K562 (cell line): ENCODE data around the gene DBH. TPM values are rescaled to one million over a fixed set of nuclear protein-coding genes. Genes with fewer than 3 reads are reported as not detected.

Source experiments
- ATAC-seq: fragments of 200-7000 bp; cut with Tn5 transposase; 3 replicates; pipeline ENCODE4 v1.9.1; 2020; ENCODE audit warnings: moderate library complexity
- BruUV-seq: library from RNA; stranded (reverse); fragments of 400-500 nt; replicated peaks from 2 replicates; lab custom pipeline; 2021; lab: Mats Ljungman, UMichigan
- CTCF ChIA-PET: fragments of 300-600 bp; formaldehyde crosslinking; extraction: SDS; loops from one replicate; lab custom pipeline; 2021; ENCODE audit warnings: low intra/inter-chr PET ratio; lab: Yijun Ruan, JAX
- POLR2A ChIA-PET: fragments of 300-600, 350-650 bp; sonication (Branson Sonifier 250); formaldehyde crosslinking; extraction: SDS; loops from one replicate; lab custom pipeline; 2021; ENCODE audit warnings: antibody characterized with exemption, inconsistent platforms; lab: Yijun Ruan, JAX
- DNase-seq, 4 experiments: peaks; one replicate each; pipeline versions ENCODE4 v3.0.0 to v3.0.0-alpha.2; 2011 to 2018; ENCODE audit warnings: low spot score in 3 of 4, mixed read lengths in 3 of 4; ENCODE audit errors: extremely low read depth in 1 of 4
- FAIRE-seq: peaks from 2 replicates; lab custom pipeline; 2011; peaks lifted over from hg19 to GRCh38; lab: Jason Lieb, UNC
- H2AFZ ChIP-seq: 2 replicates; pipeline ENCODE4 v1.6.0; 2011; ENCODE audit warnings: low read depth, low read length, control low read depth, inconsistent platforms
- H3K27ac ChIP-seq: fragments of 200-600 bp; 3 replicates; pipeline ENCODE4 v1.8.0; 2011; ENCODE audit warnings: low read depth, mild to moderate bottlenecking, control low read depth, inconsistent platforms, low read length, moderate library complexity, mixed read lengths; ENCODE audit errors: extremely low read depth
- H3K27me3 ChIP-seq, 2 experiments: fragments of 300-600 bp in 1 of 2; 2 replicates in 1 of 2; 3 replicates in 1 of 2; pipeline versions ENCODE4 v1.6.0 to v1.8.0; 2011; ENCODE audit warnings: inconsistent platforms in 2 of 2, low read length in 2 of 2, mild to moderate bottlenecking in 1 of 2, mixed read lengths in 1 of 2, moderate library complexity in 1 of 2; ENCODE audit not compliant: control insufficient read depth in 2 of 2, insufficient read depth in 2 of 2
- H3K36me3 ChIP-seq: fragments of 300-600 bp; 3 replicates; pipeline ENCODE4 v1.8.0; 2011; ENCODE audit warnings: mild to moderate bottlenecking, low read length, inconsistent platforms; ENCODE audit not compliant: control insufficient read depth, insufficient read depth
- H3K4me1 ChIP-seq, 2 experiments: fragments of 200-600 bp in 1 of 2; replicated peaks in 1 of 2; 2 replicates in 1 of 2; 3 replicates in 1 of 2; pipeline versions ENCODE4 v1.5.1 to v1.8.0; 2011; ENCODE audit warnings: inconsistent platforms in 2 of 2, low read length in 2 of 2, mild to moderate bottlenecking in 1 of 2, mixed read lengths in 1 of 2, moderate library complexity in 1 of 2; ENCODE audit not compliant: control insufficient read depth in 2 of 2, insufficient read depth in 2 of 2
- H3K4me2 ChIP-seq: 2 replicates; pipeline ENCODE4 v1.6.1; 2011; ENCODE audit warnings: low read length, control low read depth, inconsistent platforms, mixed read lengths; ENCODE audit not compliant: insufficient read depth
- H3K4me3 ChIP-seq: fragments of 200-600 bp; sonication (generic), shearing (Covaris generic); 2 replicates; pipeline ENCODE4 v1.5.1; 2016; ENCODE audit warnings: control low read depth, inconsistent platforms
- H3K79me2 ChIP-seq: fragments of 200-600 bp; 3 replicates; pipeline ENCODE4 v1.8.0; 2011; ENCODE audit warnings: low read length, inconsistent platforms; ENCODE audit not compliant: control insufficient read depth, insufficient read depth
- H3K9ac ChIP-seq, 2 experiments: 2 replicates each; pipeline versions ENCODE4 v1.6.0 to v1.6.1; 2011; ENCODE audit warnings: low read depth in 2 of 2, low read length in 2 of 2, control low read depth in 1 of 2, inconsistent platforms in 1 of 2, mild to moderate bottlenecking in 1 of 2, mixed read lengths in 1 of 2; ENCODE audit not compliant: insufficient read depth in 1 of 2
- H3K9me1 ChIP-seq: one replicate; pipeline ENCODE4 v1.6.0; 2011; ENCODE audit warnings: inconsistent platforms, mild to moderate bottlenecking, low read length, moderate library complexity; ENCODE audit not compliant: control insufficient read depth, insufficient read depth
- H3K9me3 ChIP-seq: replicated peaks from 2 replicates; pipeline ENCODE4 v1.5.1; 2011; ENCODE audit warnings: low read depth, low read length, inconsistent platforms; ENCODE audit not compliant: control insufficient read depth, insufficient read depth
- H4K20me1 ChIP-seq: replicated peaks from 2 replicates; pipeline ENCODE4 v1.6.1; 2011; ENCODE audit warnings: low read length, inconsistent platforms, mixed read lengths; ENCODE audit not compliant: control insufficient read depth, insufficient read depth
- DACH1 ChIP-seq: fragments of 450-650 bp; IDR thresholded peaks from 2 replicates; pipeline ENCODE4 v1.6.1; 2018; ENCODE audit not compliant: partially characterized antibody
- PTBP1 ChIP-seq: fragments of 200-400 bp; formaldehyde crosslinking; IDR thresholded peaks from 2 replicates; pipeline ENCODE4 v1.6.1; 2017; ENCODE audit warnings: low read depth, low read length
- SMARCA5 ChIP-seq: fragments of 450-650 bp; IDR thresholded peaks from 2 replicates; pipeline ENCODE4 v1.6.1; 2016
- XRCC4 ChIP-seq: IDR thresholded peaks from one replicate; pipeline ENCODE4 v1.6.1; 2011; ENCODE audit not compliant: insufficient read depth, insufficient read length; ENCODE audit errors: extremely low read depth
- ZNF124 ChIP-seq: sonication (generic); formaldehyde crosslinking; IDR thresholded peaks from 2 replicates; pipeline ENCODE4 v1.8.1; 2022; ENCODE audit warnings: missing genetic modification reagents
- ZNF324 ChIP-seq: fragments of 250-450 bp; sonication (Bioruptor Pico); IDR thresholded peaks from 2 replicates; pipeline ENCODE4 v1.4.0; 2020; ENCODE audit warnings: mild to moderate bottlenecking
- ZNF384 ChIP-seq: IDR thresholded peaks from 2 replicates; pipeline ENCODE4 v1.6.1; 2012; ENCODE audit warnings: low read depth, low read length, improper control_type of control experiment
- WGBS: fragments of 100-300 bp; shearing (Covaris generic); methylation state at CpG from one replicate; pipeline ENCODE4 v1.1.6; 2016; ENCODE audit warnings: low coverage, mixed read lengths; ENCODE audit not compliant: insufficient coverage; ENCODE audit errors: missing lambda C conversion rate; 5-methylcytosine and 5-hydroxymethylcytosine counted together
- in situ Hi-C: fragments of 300-500 bp; cut with MboI; formaldehyde crosslinking; loops from 4 replicates; pipeline ENCODE4 v1.15.0; 2018; ENCODE audit warnings: inconsistent platforms, mixed read lengths
- intact Hi-C: fragments of 100-400 bp; cut with micrococcal nuclease; formaldehyde crosslinking; loops from 2 replicates; pipeline ENCODE4 v1.14.2; 2022
- polyA plus RNA-seq, 8 experiments: library from polyadenylated mRNA; depleted of rRNA in 4 of 8; stranded (reverse) in 5 of 8; unstranded in 3 of 8; fragments of >200 nt; fragmentation: Nextera tagmentation in 2 of 8; fragmentation: Illumina TruSeq in 1 of 8; extraction: Ambion mirVana in 2 of 8; extraction: Trizol in 1 of 8; gene quantifications; 2 replicates each; pipeline versions ENCODE4 v1.2.1 to v1.2.3, GENCODE V29; 2011 to 2014; ENCODE audit warnings: inconsistent platforms in 1 of 8, missing spikeins in 1 of 8
- total RNA-seq, 7 experiments: library from RNA; depleted of rRNA in 6 of 7; stranded (reverse); fragments of >200 nt in 6 of 7; fragmentation: Illumina TruSeq in 2 of 7; extraction: Trizol in 2 of 7; gene quantifications; 2 replicates each; pipeline versions ENCODE4 v1.2.1 to v1.2.3, GENCODE V29; 2011 to 2021; ENCODE audit warnings: low replicate concordance in 1 of 7
- TF ChIP-seq, protein P1 (sequence below), 2 experiments: fragments of 450-650 bp; IDR thresholded peaks; 2 replicates each; pipeline ENCODE4 v1.6.1; 2016; ENCODE audit warnings: mild to moderate bottlenecking in 2 of 2, borderline replicate concordance in 1 of 2, low read depth in 1 of 2, moderate library complexity in 1 of 2
- TF ChIP-seq, protein P2 (sequence below), 2 experiments: fragments of 450-650 bp in 1 of 2; IDR thresholded peaks; 2 replicates each; pipeline ENCODE4 v1.6.1; 2011 to 2017; ENCODE audit warnings: low read depth in 2 of 2, antibody characterized with exemption in 1 of 2, borderline replicate concordance in 1 of 2, low read length in 1 of 2, mild to moderate bottlenecking in 1 of 2, mixed read lengths in 1 of 2; ENCODE audit not compliant: control insufficient read depth in 1 of 2
- TF ChIP-seq, protein P3 (sequence below): sonication (generic); formaldehyde crosslinking; IDR thresholded peaks from 2 replicates; pipeline ENCODE4 v1.8.0; 2022; ENCODE audit warnings: mild to moderate bottlenecking, missing genetic modification reagents

Gene DBH
- total and polyA plus RNA-seq, 9 of the 15 experiments (the other 6 are each of a cell fraction or from before 2014, with no cell fraction given) = not detected

DNA sequence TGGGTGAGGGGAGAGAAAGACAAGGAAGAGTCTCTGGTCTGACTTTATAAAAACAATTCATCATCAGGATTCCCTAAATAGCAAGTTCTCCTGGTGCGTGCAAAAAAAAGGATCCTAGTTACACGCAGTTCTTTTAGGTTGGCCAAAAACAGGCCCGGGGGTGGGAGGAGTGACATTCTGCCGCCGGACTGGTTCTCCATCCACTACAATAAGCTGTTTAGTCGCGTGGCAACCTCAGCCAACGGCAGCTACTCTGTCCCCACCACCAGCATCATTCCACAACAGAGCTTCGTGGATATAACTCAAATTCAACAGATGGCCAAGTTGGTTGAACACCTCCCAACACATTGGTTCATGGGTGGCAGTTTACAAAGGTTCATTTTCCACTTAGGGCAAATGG is 24.1 kb upstream of the DBH start:
- WGBS = under 1% methylated on average over 9 of the region's 9 CpGs
- ATAC-seq (no peak), DNase-seq (no peak), FAIRE-seq (no peak)
- Histone ChIP-seq H3K27ac (no peak overlapping the region), H3K27me3 (peaks cover 11 to 48% of the 10 kb centered on the region in 2 experiments; a peak in 4 of 5 replicates), H3K36me3 (no peaks in the 10 kb centered on the region), H3K9me3 (no peaks in the 10 kb centered on the region), H3K79me2 (no peaks in the 10 kb centered on the region), H4K20me1 (peaks cover 22% of the 10 kb centered on the region), H3K9me1 (no peaks in the 10 kb centered on the region), H3K4me2 (no peak overlapping the region), H3K4me3 (no peak overlapping the region), H2AFZ (no peak overlapping the region), H3K4me1 (peaks cover 0 to 9% of the 10 kb centered on the region in 2 experiments; a peak in 2 of 5 replicates), H3K9ac (no peak overlapping the region)
- in situ Hi-C loops (no loop called here), intact Hi-C loops (no loop called here)
- POLR2A ChIA-PET = no interaction called here
- CTCF ChIA-PET = no interaction called here
- BruUV-seq = no TSS peak
- no peak for TF ChIP-seq DACH1
- TF ChIP-seq, protein P1, sequence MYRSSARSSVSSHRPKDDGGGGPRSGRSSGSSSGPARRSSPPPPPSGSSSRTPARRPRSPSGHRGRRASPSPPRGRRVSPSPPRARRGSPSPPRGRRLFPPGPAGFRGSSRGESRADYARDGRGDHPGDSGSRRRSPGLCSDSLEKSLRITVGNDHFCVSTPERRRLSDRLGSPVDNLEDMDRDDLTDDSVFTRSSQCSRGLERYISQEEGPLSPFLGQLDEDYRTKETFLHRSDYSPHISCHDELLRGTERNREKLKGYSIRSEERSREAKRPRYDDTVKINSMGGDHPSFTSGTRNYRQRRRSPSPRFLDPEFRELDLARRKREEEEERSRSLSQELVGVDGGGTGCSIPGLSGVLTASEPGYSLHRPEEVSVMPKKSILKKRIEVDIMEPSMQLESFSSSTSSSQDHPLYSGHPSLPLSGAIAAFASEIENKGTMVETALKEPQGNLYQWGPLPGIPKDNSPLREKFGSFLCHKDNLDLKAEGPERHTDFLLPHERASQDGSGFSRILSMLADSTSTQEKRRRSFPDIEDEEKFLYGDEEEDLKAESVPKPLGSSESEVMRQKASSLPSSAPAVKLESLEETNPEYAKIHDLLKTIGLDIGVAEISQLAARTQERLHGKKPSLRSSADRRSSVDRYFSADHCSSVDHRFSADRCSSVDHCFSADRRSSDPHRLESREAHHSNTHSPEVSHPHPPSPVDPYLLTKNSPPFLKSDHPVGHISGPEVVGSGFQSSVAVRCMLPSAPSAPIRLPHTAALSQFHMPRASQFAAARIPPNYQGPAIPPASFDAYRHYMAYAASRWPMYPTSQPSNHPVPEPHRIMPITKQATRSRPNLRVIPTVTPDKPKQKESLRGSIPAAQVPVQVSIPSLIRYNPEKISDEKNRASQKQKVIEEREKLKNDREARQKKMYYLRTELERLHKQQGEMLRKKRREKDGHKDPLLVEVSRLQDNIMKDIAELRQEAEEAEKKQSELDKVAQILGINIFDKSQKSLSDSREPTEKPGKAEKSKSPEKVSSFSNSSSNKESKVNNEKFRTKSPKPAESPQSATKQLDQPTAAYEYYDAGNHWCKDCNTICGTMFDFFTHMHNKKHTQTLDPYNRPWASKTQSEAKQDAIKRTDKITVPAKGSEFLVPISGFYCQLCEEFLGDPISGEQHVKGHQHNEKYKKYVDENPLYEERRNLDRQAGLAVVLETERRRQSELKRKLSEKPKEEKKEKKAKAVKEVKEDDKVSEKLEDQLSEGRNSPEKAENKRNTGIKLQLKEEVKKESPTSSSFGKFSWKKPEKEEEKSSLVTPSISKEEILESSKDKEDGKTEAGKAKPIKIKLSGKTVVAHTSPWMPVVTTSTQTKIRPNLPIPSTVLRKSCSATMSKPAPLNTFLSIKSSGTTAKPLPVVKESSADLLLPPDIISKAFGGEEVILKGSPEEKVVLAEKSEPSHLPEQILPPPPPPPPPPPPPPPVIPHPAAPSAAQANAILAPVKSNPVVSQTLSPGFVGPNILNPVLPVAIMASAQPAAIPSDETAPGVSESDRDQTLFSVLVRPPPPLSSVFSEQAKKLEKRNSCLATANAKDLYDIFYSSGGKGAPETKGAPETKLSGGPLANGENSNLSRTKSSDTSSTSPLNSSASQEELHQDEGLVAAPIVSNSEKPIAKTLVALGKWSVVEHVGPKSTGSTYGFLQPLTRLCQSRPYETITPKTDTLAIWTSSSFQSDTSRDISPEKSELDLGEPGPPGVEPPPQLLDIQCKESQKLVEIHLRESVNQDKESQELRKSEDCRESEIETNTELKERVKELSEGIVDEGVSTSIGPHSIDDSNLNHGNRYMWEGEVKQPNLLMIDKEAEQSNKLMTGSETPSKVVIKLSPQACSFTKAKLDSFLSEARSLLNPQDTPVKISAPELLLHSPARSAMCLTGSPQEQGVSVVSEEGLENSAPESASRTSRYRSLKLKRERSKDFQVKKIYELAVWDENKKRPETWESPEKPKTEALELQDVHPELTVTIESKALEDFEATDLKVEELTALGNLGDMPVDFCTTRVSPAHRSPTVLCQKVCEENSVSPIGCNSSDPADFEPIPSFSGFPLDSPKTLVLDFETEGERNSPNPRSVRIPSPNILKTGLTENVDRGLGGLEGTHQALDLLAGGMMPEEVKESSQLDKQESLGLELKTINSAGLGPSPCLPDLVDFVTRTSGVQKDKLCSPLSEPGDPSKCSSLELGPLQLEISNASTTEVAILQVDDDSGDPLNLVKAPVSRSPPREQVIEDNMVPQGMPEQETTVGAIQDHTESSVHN (IDR thresholded peaks at IDR 0.05; ENCODE audit: borderline replicate concordance in 1 of 2, low read depth in 1 of 2) = no peak
- no peak for TF ChIP-seq SMARCA5
- TF ChIP-seq XRCC4 = no peak
- TF ChIP-seq PTBP1 = no peak
- TF ChIP-seq ZNF124 (CRISPR knock-in tag) = no peak
- no peak for TF ChIP-seq ZNF384
- no peak for TF ChIP-seq ZNF324 (CRISPR knock-in tag)
- TF ChIP-seq, protein P2, sequence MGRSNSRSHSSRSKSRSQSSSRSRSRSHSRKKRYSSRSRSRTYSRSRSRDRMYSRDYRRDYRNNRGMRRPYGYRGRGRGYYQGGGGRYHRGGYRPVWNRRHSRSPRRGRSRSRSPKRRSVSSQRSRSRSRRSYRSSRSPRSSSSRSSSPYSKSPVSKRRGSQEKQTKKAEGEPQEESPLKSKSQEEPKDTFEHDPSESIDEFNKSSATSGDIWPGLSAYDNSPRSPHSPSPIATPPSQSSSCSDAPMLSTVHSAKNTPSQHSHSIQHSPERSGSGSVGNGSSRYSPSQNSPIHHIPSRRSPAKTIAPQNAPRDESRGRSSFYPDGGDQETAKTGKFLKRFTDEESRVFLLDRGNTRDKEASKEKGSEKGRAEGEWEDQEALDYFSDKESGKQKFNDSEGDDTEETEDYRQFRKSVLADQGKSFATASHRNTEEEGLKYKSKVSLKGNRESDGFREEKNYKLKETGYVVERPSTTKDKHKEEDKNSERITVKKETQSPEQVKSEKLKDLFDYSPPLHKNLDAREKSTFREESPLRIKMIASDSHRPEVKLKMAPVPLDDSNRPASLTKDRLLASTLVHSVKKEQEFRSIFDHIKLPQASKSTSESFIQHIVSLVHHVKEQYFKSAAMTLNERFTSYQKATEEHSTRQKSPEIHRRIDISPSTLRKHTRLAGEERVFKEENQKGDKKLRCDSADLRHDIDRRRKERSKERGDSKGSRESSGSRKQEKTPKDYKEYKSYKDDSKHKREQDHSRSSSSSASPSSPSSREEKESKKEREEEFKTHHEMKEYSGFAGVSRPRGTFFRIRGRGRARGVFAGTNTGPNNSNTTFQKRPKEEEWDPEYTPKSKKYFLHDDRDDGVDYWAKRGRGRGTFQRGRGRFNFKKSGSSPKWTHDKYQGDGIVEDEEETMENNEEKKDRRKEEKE (IDR thresholded peaks at IDR 0.05; ENCODE audit: borderline replicate concordance in 1 of 2, control insufficient read depth in 1 of 2, low read depth in 2 of 2, low read length in 1 of 2) = no peak
- TF ChIP-seq, protein P3, sequence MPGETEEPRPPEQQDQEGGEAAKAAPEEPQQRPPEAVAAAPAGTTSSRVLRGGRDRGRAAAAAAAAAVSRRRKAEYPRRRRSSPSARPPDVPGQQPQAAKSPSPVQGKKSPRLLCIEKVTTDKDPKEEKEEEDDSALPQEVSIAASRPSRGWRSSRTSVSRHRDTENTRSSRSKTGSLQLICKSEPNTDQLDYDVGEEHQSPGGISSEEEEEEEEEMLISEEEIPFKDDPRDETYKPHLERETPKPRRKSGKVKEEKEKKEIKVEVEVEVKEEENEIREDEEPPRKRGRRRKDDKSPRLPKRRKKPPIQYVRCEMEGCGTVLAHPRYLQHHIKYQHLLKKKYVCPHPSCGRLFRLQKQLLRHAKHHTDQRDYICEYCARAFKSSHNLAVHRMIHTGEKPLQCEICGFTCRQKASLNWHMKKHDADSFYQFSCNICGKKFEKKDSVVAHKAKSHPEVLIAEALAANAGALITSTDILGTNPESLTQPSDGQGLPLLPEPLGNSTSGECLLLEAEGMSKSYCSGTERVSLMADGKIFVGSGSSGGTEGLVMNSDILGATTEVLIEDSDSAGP = no peak
